Measurements from ENCODE around the gene RANBP1. TPM values are rescaled to one million over a fixed set of nuclear protein-coding genes. Genes with fewer than 3 reads are reported as not detected.

RANBP1 gene
- total and polyA plus RNA-seq, 9 of the 15 experiments (the other 6 are each of a cell fraction or from before 2014, with no cell fraction given): 162 to 2,891 (median 1,289) TPM

GRCh38 chr22:20107471-20107901, 8.4 kb upstream of the RANBP1 start (continued):
- TF ChIP-seq ELK1 (CRISPR knock-in tag; IDR thresholded peaks at IDR 0.05) (no peak), USF2 (CRISPR knock-in tag; IDR thresholded peaks at IDR 0.05) (no peak), HOXB6 (CRISPR knock-in tag; IDR thresholded peaks at IDR 0.05; ENCODE audit: borderline replicate concordance) (0 out of 2 replicates have a peak, but pooled peaks have one; percentile 79), POLR2G (IDR thresholded peaks at IDR 0.05; ENCODE audit: low read depth, low read length) (peak; percentile 32; the same call in 1 of the 2 replicates), MLX (CRISPR knock-in tag; conservative IDR thresholded peaks at IDR 0.05) (0 out of 4 replicates have a peak, but pooled peaks of 1 of the 2 experiments have one; percentile 17), CAMTA2 (CRISPR knock-in tag; conservative IDR thresholded peaks at IDR 0.05) (peak; percentile 51; the same call in 1 of the 2 replicates), ZBED1 (IDR thresholded peaks at IDR 0.05) (peak; percentile 22; the same call in 1 of the 2 replicates)

Measured in K562 (cell line).